WTC11 (cell line): ENCODE data around the gene PPP6R3. TPM values are rescaled to one million over a fixed set of nuclear protein-coding genes. Genes with fewer than 3 reads are reported as not detected.

Experiments used
- ATAC-seq: fragments of 200-7000 bp; cut with Tn5 transposase; 2 replicates; pipeline ENCODE4 v1.10.0; 2021; ENCODE audit warnings: mild to moderate bottlenecking, moderate library complexity
- CTCF ChIA-PET: fragments of 300-600 bp; sonication (Branson Sonifier 250); formaldehyde crosslinking; loops from one replicate; lab custom pipeline; 2021; ENCODE audit warnings: antibody characterized with exemption; lab: Charles Lee
- POLR2A ChIA-PET: fragments of 350-600 bp; sonication (Branson Sonifier 250); formaldehyde crosslinking; loops from one replicate; lab custom pipeline; 2021; ENCODE audit warnings: antibody characterized with exemption; lab: Charles Lee
- DNase-seq: peaks from one replicate; pipeline ENCODE4 v3.0.0; 2021; ENCODE audit warnings: low spot score
- H3K27ac Mint-ChIP-seq: 2 replicates; pipeline ENCODE4 v1.8.0; 2021; ENCODE audit warnings: mixed read lengths
- H3K27me3 Mint-ChIP-seq: 2 replicates; pipeline ENCODE4 v1.8.0; 2021; ENCODE audit warnings: low read depth, mild to moderate bottlenecking, moderate library complexity, mixed read lengths
- H3K36me3 Mint-ChIP-seq: 2 replicates; pipeline ENCODE4 v1.8.0; 2021; ENCODE audit warnings: mixed read lengths
- H3K4me1 Mint-ChIP-seq: 2 replicates; pipeline ENCODE4 v1.8.0; 2022; ENCODE audit warnings: mixed read lengths
- H3K4me3 Mint-ChIP-seq: 2 replicates; pipeline ENCODE4 v1.8.0; 2021; ENCODE audit warnings: mild to moderate bottlenecking, moderate library complexity, mixed read lengths
- H3K9me3 Mint-ChIP-seq: 2 replicates; pipeline ENCODE4 v1.8.0; 2021; ENCODE audit warnings: mixed read lengths
- ARID4B ChIP-seq: sonication (generic); formaldehyde crosslinking; IDR thresholded peaks from 2 replicates; pipeline ENCODE4 v1.8.0; 2023; ENCODE audit warnings: missing genetic modification reagents, mild to moderate bottlenecking, borderline replicate concordance
- ATF1 ChIP-seq: sonication (generic); formaldehyde crosslinking; IDR thresholded peaks from 2 replicates; pipeline ENCODE4 v1.8.1; 2023; ENCODE audit warnings: mild to moderate bottlenecking, moderate library complexity, missing genetic modification reagents
- CREM ChIP-seq: sonication (generic); formaldehyde crosslinking; IDR thresholded peaks from 2 replicates; pipeline ENCODE4 v1.8.1; 2022; ENCODE audit warnings: mild to moderate bottlenecking, missing genetic modification reagents, moderate library complexity
- ELF4 ChIP-seq: sonication (generic); formaldehyde crosslinking; IDR thresholded peaks from 2 replicates; pipeline ENCODE4 v1.8.1; 2022; ENCODE audit warnings: low read depth, mild to moderate bottlenecking, moderate library complexity, missing genetic modification reagents
- EMX1 ChIP-seq: fragments of 250-450 bp; sonication (Bioruptor Pico); IDR thresholded peaks from 2 replicates; pipeline ENCODE4 v1.8.0; 2021; ENCODE audit warnings: mild to moderate bottlenecking
- FOXP1 ChIP-seq: sonication (generic); formaldehyde crosslinking; IDR thresholded peaks from 2 replicates; pipeline ENCODE4 v1.8.0; 2022; ENCODE audit warnings: missing genetic modification reagents, mild to moderate bottlenecking, moderate library complexity, borderline replicate concordance
- GTF2I ChIP-seq: fragments of 250-450 bp; sonication (Bioruptor Pico); conservative IDR thresholded peaks from 2 replicates; pipeline ENCODE4 v1.4.0; 2021; ENCODE audit warnings: mild to moderate bottlenecking
- IRF2 ChIP-seq: sonication (generic); formaldehyde crosslinking; IDR thresholded peaks from 2 replicates; pipeline ENCODE4 v1.8.0; 2022; ENCODE audit warnings: low read depth, missing genetic modification reagents, borderline replicate concordance
- JUN ChIP-seq: sonication (generic); formaldehyde crosslinking; IDR thresholded peaks from 2 replicates; pipeline ENCODE4 v1.8.0; 2023; ENCODE audit warnings: mild to moderate bottlenecking, missing genetic modification reagents
- KAT7 ChIP-seq: sonication (generic); formaldehyde crosslinking; IDR thresholded peaks from 2 replicates; pipeline ENCODE4 v1.8.1; 2023; ENCODE audit warnings: missing genetic modification reagents, mild to moderate bottlenecking, borderline replicate concordance
- NFATC4 ChIP-seq: fragments of 250-450 bp; sonication (Bioruptor Pico); IDR thresholded peaks from 2 replicates; pipeline ENCODE4 v1.9.0; 2021; ENCODE audit warnings: mild to moderate bottlenecking
- NFYB ChIP-seq: sonication (generic); formaldehyde crosslinking; conservative IDR thresholded peaks from 2 replicates; pipeline ENCODE4 v1.8.0; 2022; ENCODE audit warnings: low read depth, missing genetic modification reagents
- PRDM15 ChIP-seq: sonication (generic); formaldehyde crosslinking; IDR thresholded peaks from 2 replicates; pipeline ENCODE4 v1.8.0; 2022; ENCODE audit warnings: missing genetic modification reagents
- TEAD1 ChIP-seq: sonication (generic); formaldehyde crosslinking; IDR thresholded peaks from 2 replicates; pipeline ENCODE4 v1.8.0; 2022; ENCODE audit warnings: mild to moderate bottlenecking, missing genetic modification reagents
- ZBTB21 ChIP-seq: sonication (generic); formaldehyde crosslinking; IDR thresholded peaks from 2 replicates; pipeline ENCODE4 v1.8.1; 2023; ENCODE audit warnings: mild to moderate bottlenecking, missing genetic modification reagents, borderline replicate concordance
- ZNF138 ChIP-seq: sonication (generic); formaldehyde crosslinking; conservative IDR thresholded peaks from 2 replicates; pipeline ENCODE4 v1.8.1; 2022; ENCODE audit warnings: mild to moderate bottlenecking, moderate library complexity, missing genetic modification reagents
- ZNF219 ChIP-seq: sonication (generic); formaldehyde crosslinking; IDR thresholded peaks from 2 replicates; pipeline ENCODE4 v1.8.0; 2023; ENCODE audit warnings: missing genetic modification reagents, mild to moderate bottlenecking, borderline replicate concordance
- ZNF425 ChIP-seq: fragments of 250-450 bp; sonication (Bioruptor Pico); conservative IDR thresholded peaks from 2 replicates; pipeline ENCODE4 v1.9.0; 2021; ENCODE audit warnings: mild to moderate bottlenecking
- total RNA-seq: library from RNA; stranded (reverse); gene quantifications from 3 replicates; pipeline ENCODE4 v1.2.3, GENCODE V29; 2021
- TF ChIP-seq, protein P1 (sequence below): sonication (generic); formaldehyde crosslinking; IDR thresholded peaks from 2 replicates; pipeline ENCODE4 v1.8.0; 2022; ENCODE audit warnings: mild to moderate bottlenecking, missing genetic modification reagents
- TF ChIP-seq, protein P2 (sequence below): sonication (generic); formaldehyde crosslinking; IDR thresholded peaks from 2 replicates; pipeline ENCODE4 v1.8.0; 2022; ENCODE audit warnings: mild to moderate bottlenecking, missing genetic modification reagents
- TF ChIP-seq, protein P3 (sequence below): sonication (generic); formaldehyde crosslinking; IDR thresholded peaks from 2 replicates; pipeline ENCODE4 v1.8.1; 2023; ENCODE audit warnings: mild to moderate bottlenecking, missing genetic modification reagents
- TF ChIP-seq, protein P4 (sequence below): sonication (generic); formaldehyde crosslinking; IDR thresholded peaks from 2 replicates; pipeline ENCODE4 v1.8.0; 2022; ENCODE audit warnings: mild to moderate bottlenecking, missing genetic modification reagents

Gene PPP6R3
- total RNA-seq, 1 experiment from 2014 or later = 138 TPM

- Mint-ChIP-seq H3K9me3 (no peaks in the 10 kb centered on the region), H3K4me3 (no peak overlapping the region), H3K27ac (no peak overlapping the region), H3K36me3 (peaks cover 14% of the 10 kb centered on the region), H3K4me1 (peaks cover 18% of the 10 kb centered on the region), H3K27me3 (no peaks in the 10 kb centered on the region)
- DNase-seq (no peak), ATAC-seq (no peak)
- TF ChIP-seq, protein P1, sequence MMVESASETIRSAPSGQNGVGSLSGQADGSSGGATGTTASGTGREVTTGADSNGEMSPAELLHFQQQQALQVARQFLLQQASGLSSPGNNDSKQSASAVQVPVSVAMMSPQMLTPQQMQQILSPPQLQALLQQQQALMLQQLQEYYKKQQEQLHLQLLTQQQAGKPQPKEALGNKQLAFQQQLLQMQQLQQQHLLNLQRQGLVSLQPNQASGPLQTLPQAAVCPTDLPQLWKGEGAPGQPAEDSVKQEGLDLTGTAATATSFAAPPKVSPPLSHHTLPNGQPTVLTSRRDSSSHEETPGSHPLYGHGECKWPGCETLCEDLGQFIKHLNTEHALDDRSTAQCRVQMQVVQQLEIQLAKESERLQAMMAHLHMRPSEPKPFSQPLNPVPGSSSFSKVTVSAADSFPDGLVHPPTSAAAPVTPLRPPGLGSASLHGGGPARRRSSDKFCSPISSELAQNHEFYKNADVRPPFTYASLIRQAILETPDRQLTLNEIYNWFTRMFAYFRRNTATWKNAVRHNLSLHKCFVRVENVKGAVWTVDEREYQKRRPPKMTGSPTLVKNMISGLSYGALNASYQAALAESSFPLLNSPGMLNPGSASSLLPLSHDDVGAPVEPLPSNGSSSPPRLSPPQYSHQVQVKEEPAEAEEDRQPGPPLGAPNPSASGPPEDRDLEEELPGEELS (CRISPR knock-in tag) = no peak
- TF ChIP-seq EMX1 (CRISPR knock-in tag) (no peak), ZNF425 (no peak), JUN (CRISPR knock-in tag) (no peak), NFYB (CRISPR knock-in tag) (no peak), FOXP1 (no peak), GTF2I (CRISPR knock-in tag) (no peak), ZNF219 (no peak), ELF4 (CRISPR knock-in tag) (no peak), IRF2 (no peak), KAT7 (no peak), CREM (CRISPR knock-in tag) (no peak), ZNF138 (no peak), TEAD1 (CRISPR knock-in tag) (no peak)
- TF ChIP-seq, protein P2, sequence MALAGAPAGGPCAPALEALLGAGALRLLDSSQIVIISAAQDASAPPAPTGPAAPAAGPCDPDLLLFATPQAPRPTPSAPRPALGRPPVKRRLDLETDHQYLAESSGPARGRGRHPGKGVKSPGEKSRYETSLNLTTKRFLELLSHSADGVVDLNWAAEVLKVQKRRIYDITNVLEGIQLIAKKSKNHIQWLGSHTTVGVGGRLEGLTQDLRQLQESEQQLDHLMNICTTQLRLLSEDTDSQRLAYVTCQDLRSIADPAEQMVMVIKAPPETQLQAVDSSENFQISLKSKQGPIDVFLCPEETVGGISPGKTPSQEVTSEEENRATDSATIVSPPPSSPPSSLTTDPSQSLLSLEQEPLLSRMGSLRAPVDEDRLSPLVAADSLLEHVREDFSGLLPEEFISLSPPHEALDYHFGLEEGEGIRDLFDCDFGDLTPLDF (CRISPR knock-in tag) = no peak
- TF ChIP-seq, protein P3, sequence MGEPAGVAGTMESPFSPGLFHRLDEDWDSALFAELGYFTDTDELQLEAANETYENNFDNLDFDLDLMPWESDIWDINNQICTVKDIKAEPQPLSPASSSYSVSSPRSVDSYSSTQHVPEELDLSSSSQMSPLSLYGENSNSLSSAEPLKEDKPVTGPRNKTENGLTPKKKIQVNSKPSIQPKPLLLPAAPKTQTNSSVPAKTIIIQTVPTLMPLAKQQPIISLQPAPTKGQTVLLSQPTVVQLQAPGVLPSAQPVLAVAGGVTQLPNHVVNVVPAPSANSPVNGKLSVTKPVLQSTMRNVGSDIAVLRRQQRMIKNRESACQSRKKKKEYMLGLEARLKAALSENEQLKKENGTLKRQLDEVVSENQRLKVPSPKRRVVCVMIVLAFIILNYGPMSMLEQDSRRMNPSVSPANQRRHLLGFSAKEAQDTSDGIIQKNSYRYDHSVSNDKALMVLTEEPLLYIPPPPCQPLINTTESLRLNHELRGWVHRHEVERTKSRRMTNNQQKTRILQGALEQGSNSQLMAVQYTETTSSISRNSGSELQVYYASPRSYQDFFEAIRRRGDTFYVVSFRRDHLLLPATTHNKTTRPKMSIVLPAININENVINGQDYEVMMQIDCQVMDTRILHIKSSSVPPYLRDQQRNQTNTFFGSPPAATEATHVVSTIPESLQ (CRISPR knock-in tag) = no peak
- CTCF ChIA-PET = interaction anchor here (0.9 kb wide), 1 partner anchor 60 kb away, joined by 3 read pairs; no protein-coding TSS in a partner anchor
- POLR2A ChIA-PET = no interaction called here
Observed at GRCh38 chr11:68442433-68442832, 18.1 kb upstream of the PPP6R3 start.

GRCh38 chr11:68444566-68444965 is 16.0 kb upstream of the PPP6R3 start:
- ATAC-seq = no peak
- no peaks in the 10 kb centered on the region for H3K9me3 Mint-ChIP-seq
- peaks cover 24% of the 10 kb centered on the region for H3K36me3 Mint-ChIP-seq
- no peak overlapping the region for H3K4me3 Mint-ChIP-seq
- H3K4me1 Mint-ChIP-seq = peaks cover 18% of the 10 kb centered on the region
- no peaks in the 10 kb centered on the region for H3K27me3 Mint-ChIP-seq
- CTCF ChIA-PET = no interaction called here
- DNase-seq = no peak
- POLR2A ChIA-PET = interaction anchor here (1.0 kb wide), 1 partner anchor 356 kb away, joined by 3 read pairs; no protein-coding TSS in a partner anchor
- H3K27ac Mint-ChIP-seq = no peak overlapping the region
- TF ChIP-seq PRDM15 (CRISPR knock-in tag) = no peak
- TF ChIP-seq ARID4B (CRISPR knock-in tag) = no peak
- TF ChIP-seq ATF1 = no peak
- TF ChIP-seq NFATC4 (CRISPR knock-in tag) = no peak
- TF ChIP-seq ZBTB21 = no peak
- TF ChIP-seq, protein P4, sequence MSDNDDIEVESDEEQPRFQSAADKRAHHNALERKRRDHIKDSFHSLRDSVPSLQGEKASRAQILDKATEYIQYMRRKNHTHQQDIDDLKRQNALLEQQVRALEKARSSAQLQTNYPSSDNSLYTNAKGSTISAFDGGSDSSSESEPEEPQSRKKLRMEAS (CRISPR knock-in tag) = no peak
